Neuronal stem cell (in vitro differentiated cells): Measurements from ENCODE around the gene N4BP2L1.

Experiments used
- DNase-seq: peaks from one replicate; pipeline ENCODE4 v3.0.0-alpha.2; 2013; ENCODE audit warnings: low spot score
- H2AFZ ChIP-seq: one replicate; pipeline ENCODE4 v1.6.1; 2013; ENCODE audit warnings: mild to moderate bottlenecking, low read length, inconsistent platforms
- H2AK5ac ChIP-seq: 2 replicates; pipeline ENCODE4 v1.6.1; 2013; ENCODE audit warnings: low read depth, mild to moderate bottlenecking, inconsistent platforms, low read length, moderate library complexity, mixed read lengths
- H2BK120ac ChIP-seq: 2 replicates; pipeline ENCODE4 v1.6.1; 2013; ENCODE audit warnings: low read depth, mild to moderate bottlenecking, inconsistent platforms, low read length, moderate library complexity, mixed read lengths
- H2BK12ac ChIP-seq: one replicate; pipeline ENCODE4 v1.6.1; 2013; ENCODE audit warnings: low read length, inconsistent platforms
- H2BK15ac ChIP-seq: 2 replicates; pipeline ENCODE4 v1.6.1; 2013; ENCODE audit warnings: mild to moderate bottlenecking, low read length, inconsistent platforms, mixed read lengths
- H2BK5ac ChIP-seq: one replicate; pipeline ENCODE4 v1.6.1; 2013; ENCODE audit warnings: inconsistent platforms, mild to moderate bottlenecking, low read length, moderate library complexity
- H3K14ac ChIP-seq: one replicate; pipeline ENCODE4 v1.6.1; 2013; ENCODE audit warnings: low read length, inconsistent platforms
- H3K18ac ChIP-seq: 2 replicates; pipeline ENCODE4 v1.6.1; 2013; ENCODE audit warnings: low read length, inconsistent platforms
- H3K23ac ChIP-seq: 2 replicates; pipeline ENCODE4 v1.6.1; 2013; ENCODE audit warnings: low read depth, mild to moderate bottlenecking, mixed read lengths, low read length, inconsistent platforms; ENCODE audit not compliant: poor library complexity
- H3K27ac ChIP-seq: replicated peaks from 3 replicates; pipeline ENCODE4 v1.5.1; 2013; ENCODE audit warnings: low read length, inconsistent platforms
- H3K27me3 ChIP-seq, 3 experiments: 2 replicates each; pipeline ENCODE4 v1.6.1; 2013; ENCODE audit warnings: low read length in 3 of 3, mild to moderate bottlenecking in 2 of 3, inconsistent platforms in 1 of 3, low read depth in 1 of 3, mixed read lengths in 1 of 3, moderate library complexity in 1 of 3; ENCODE audit not compliant: control insufficient read depth in 3 of 3, insufficient read depth in 3 of 3
- H3K36me3 ChIP-seq, 2 donors: replicated peaks in 1 of 2; 2 replicates each; pipeline ENCODE4 v1.6.1; 2013; ENCODE audit warnings: low read length in 2 of 2; ENCODE audit not compliant: control insufficient read depth in 2 of 2, insufficient read depth in 2 of 2
- H3K4ac ChIP-seq: 2 replicates; pipeline ENCODE4 v1.6.1; 2013; ENCODE audit warnings: inconsistent platforms, mild to moderate bottlenecking, low read length, moderate library complexity
- H3K4me1 ChIP-seq, 2 donors: 1 replicate in 1 of 2; 2 replicates in 1 of 2; pipeline ENCODE4 v1.6.1; 2013; ENCODE audit warnings: low read length in 2 of 2, low read depth in 1 of 2; ENCODE audit not compliant: control insufficient read depth in 2 of 2, insufficient read depth in 1 of 2
- H3K4me2 ChIP-seq: one replicate; pipeline ENCODE4 v1.6.1; 2013; ENCODE audit warnings: mild to moderate bottlenecking, low read length, inconsistent platforms; ENCODE audit not compliant: insufficient read depth, poor library complexity, severe bottlenecking
- H3K4me3 ChIP-seq, 2 donors: 2 replicates each; pipeline ENCODE4 v1.5.1; 2013; ENCODE audit warnings: low read length in 2 of 2, mild to moderate bottlenecking in 2 of 2, inconsistent platforms in 1 of 2, moderate library complexity in 1 of 2
- H3K79me1 ChIP-seq: one replicate; pipeline ENCODE4 v1.6.1; 2013; ENCODE audit warnings: low read depth, mild to moderate bottlenecking, inconsistent platforms, low read length, moderate library complexity
- H3K9ac ChIP-seq: one replicate; pipeline ENCODE4 v1.6.1; 2013; ENCODE audit warnings: mild to moderate bottlenecking, low read depth, low read length, inconsistent platforms; ENCODE audit not compliant: poor library complexity
- H3K9me3 ChIP-seq, 2 donors: replicated peaks in 1 of 2; 2 replicates each; pipeline versions ENCODE3 to v1.6.1; 2013; ENCODE audit warnings: low read length in 2 of 2, mild to moderate bottlenecking in 2 of 2, inconsistent platforms in 1 of 2, low read depth in 1 of 2, mixed read lengths in 1 of 2, moderate library complexity in 1 of 2; ENCODE audit not compliant: control insufficient read depth in 2 of 2, insufficient read depth in 1 of 2
- H4K8ac ChIP-seq: one replicate; pipeline ENCODE4 v1.6.1; 2013; ENCODE audit warnings: low read depth, mild to moderate bottlenecking, inconsistent platforms, low read length, moderate library complexity
- H4K91ac ChIP-seq: one replicate; pipeline ENCODE4 v1.6.1; 2013; ENCODE audit warnings: low read length, low read depth, mild to moderate bottlenecking, inconsistent platforms; ENCODE audit not compliant: poor library complexity
- whole genome bisulfite sequencing, 2 donors: extraction: QIAGEN DNeasy Blood & Tissue Kit; methylation state at CpG; one replicate each; pipeline ENCODE4 v1.1.7; 2013; ENCODE audit warnings: missing lambda C conversion rate in 2 of 2, mixed read lengths in 1 of 2; ENCODE audit not compliant: insufficient read length in 2 of 2, insufficient replicate concordance in 1 of 2; ENCODE audit errors: extremely low coverage in 2 of 2; 5-methylcytosine and 5-hydroxymethylcytosine counted together

The N4BP2L1 gene

GRCh38 chr13:32409001-32409313 is 19.0 kb downstream of the N4BP2L1 start:
- H3K36me3 ChIP-seq: no peaks in the 10 kb centered on the region
- DNase-seq: no peak
- no peak overlapping the region for H3K9ac ChIP-seq
- H2BK5ac ChIP-seq: no peak overlapping the region
- no peak overlapping the region for H2AK5ac ChIP-seq
- H2BK15ac ChIP-seq: no peak overlapping the region
- H3K4ac ChIP-seq: no peak overlapping the region
- H3K79me1 ChIP-seq: no peaks in the 10 kb centered on the region
- H4K8ac ChIP-seq: no peak overlapping the region
- no peak overlapping the region for H4K91ac ChIP-seq
- H3K27ac ChIP-seq: no peak overlapping the region
- H2AFZ ChIP-seq: peak overlapping the region; percentile 35
- H2BK120ac ChIP-seq: no peak overlapping the region
- H2BK12ac ChIP-seq: no peak overlapping the region
- H3K9me3 ChIP-seq: no peaks in the 10 kb centered on the region
- no CpG with 5 or more reads among the region's 6 CpGs for WGBS, 2 donors
- H3K14ac ChIP-seq: no peak overlapping the region
- no peak overlapping the region for H3K4me2 ChIP-seq
- H3K18ac ChIP-seq: no peak overlapping the region
- peaks cover 2 to 3% of the 10 kb centered on the region in 2 donors for H3K4me1 ChIP-seq
- no peak overlapping the region for H3K4me3 ChIP-seq
- H3K23ac ChIP-seq: no peak overlapping the region
- no peaks in the 10 kb centered on the region for H3K27me3 ChIP-seq

- Histone ChIP-seq H2BK12ac (no peak overlapping the region), H3K27me3 (no peaks in the 10 kb centered on the region), H2BK5ac (no peak overlapping the region), H3K14ac (no peak overlapping the region), H3K23ac (no peak overlapping the region), H2BK15ac (no peak overlapping the region), H3K79me1 (no peaks in the 10 kb centered on the region), H2AFZ (peak overlapping the region; percentile 35), H3K18ac (no peak overlapping the region), H4K91ac (no peak overlapping the region), H2AK5ac (no peak overlapping the region), H3K4ac (no peak overlapping the region), H3K9me3 (no peaks in the 10 kb centered on the region), H3K4me3 (no peak overlapping the region), H3K27ac (no peak overlapping the region), H4K8ac (no peak overlapping the region), H2BK120ac (no peak overlapping the region), H3K9ac (no peak overlapping the region), H3K4me1 (peaks cover 2 to 3% of the 10 kb centered on the region in 2 donors), H3K4me2 (no peak overlapping the region), H3K36me3 (no peaks in the 10 kb centered on the region)
- no CpG with 5 or more reads among the region's 9 CpGs for WGBS, 2 donors
- no peak for DNase-seq
Measured at GRCh38 chr13:32408296-32409000, 19.5 kb downstream of the N4BP2L1 start.

- no peak overlapping the region for H3K4me2 ChIP-seq
Measured at GRCh38 chr13:32407854-32408253, 20.1 kb downstream of the N4BP2L1 start.

GRCh38 chr13:32403108-32403507 is 24.8 kb downstream of the N4BP2L1 start:
- Histone ChIP-seq H3K9ac (no peak overlapping the region), H3K9me3 (no peaks in the 10 kb centered on the region), H2BK15ac (no peak overlapping the region), H3K4ac (no peak overlapping the region), H3K4me1 (peaks cover 0 to 4% of the 10 kb centered on the region in 2 donors), H3K4me2 (no peak overlapping the region), H3K23ac (no peak overlapping the region), H2AFZ (peak overlapping the region; percentile 5), H3K79me1 (no peaks in the 10 kb centered on the region), H2BK12ac (no peak overlapping the region), H3K14ac (no peak overlapping the region), H2AK5ac (no peak overlapping the region), H4K91ac (no peak overlapping the region), H3K27me3 (no peaks in the 10 kb centered on the region), H4K8ac (no peak overlapping the region), H2BK5ac (no peak overlapping the region), H2BK120ac (no peak overlapping the region), H3K36me3 (peaks cover 1 to 31% of the 10 kb centered on the region in 2 donors), H3K4me3 (no peak overlapping the region), H3K18ac (no peak overlapping the region), H3K27ac (no peak overlapping the region)
- WGBS, 2 donors: no CpG with 5 or more reads among the region's 4 CpGs
- DNase-seq: no peak

More at GRCh38 chr13:32407854-32408253, 20.1 kb downstream of the N4BP2L1 start:
- Histone ChIP-seq H3K9ac (no peak overlapping the region), H3K23ac (no peak overlapping the region), H2BK15ac (no peak overlapping the region), H4K91ac (no peak overlapping the region), H3K18ac (no peak overlapping the region), H2AK5ac (no peak overlapping the region), H4K8ac (no peak overlapping the region), H3K4me3 (no peak overlapping the region), H2BK5ac (no peak overlapping the region), H3K4ac (no peak overlapping the region), H3K36me3 (no peaks in the 10 kb centered on the region), H3K9me3 (no peaks in the 10 kb centered on the region), H3K79me1 (no peaks in the 10 kb centered on the region), H3K14ac (no peak overlapping the region), H3K4me1 (peaks cover 3 to 4% of the 10 kb centered on the region in 2 donors), H2AFZ (peak overlapping the region; percentile 35), H2BK120ac (no peak overlapping the region), H2BK12ac (no peak overlapping the region), H3K27ac (no peak overlapping the region), H3K27me3 (no peaks in the 10 kb centered on the region)
- no peak for DNase-seq
- WGBS, 2 donors: no CpG with 5 or more reads among the region's 6 CpGs
